ENCODE results near the gene PDE4A. TPM values are rescaled to one million over a fixed set of nuclear protein-coding genes. Genes with fewer than 3 reads are reported as not detected.

PDE4A gene
- total and polyA plus RNA-seq, 7 donors, result 4.1 to 29.0 (median 14.4) TPM

DNA sequence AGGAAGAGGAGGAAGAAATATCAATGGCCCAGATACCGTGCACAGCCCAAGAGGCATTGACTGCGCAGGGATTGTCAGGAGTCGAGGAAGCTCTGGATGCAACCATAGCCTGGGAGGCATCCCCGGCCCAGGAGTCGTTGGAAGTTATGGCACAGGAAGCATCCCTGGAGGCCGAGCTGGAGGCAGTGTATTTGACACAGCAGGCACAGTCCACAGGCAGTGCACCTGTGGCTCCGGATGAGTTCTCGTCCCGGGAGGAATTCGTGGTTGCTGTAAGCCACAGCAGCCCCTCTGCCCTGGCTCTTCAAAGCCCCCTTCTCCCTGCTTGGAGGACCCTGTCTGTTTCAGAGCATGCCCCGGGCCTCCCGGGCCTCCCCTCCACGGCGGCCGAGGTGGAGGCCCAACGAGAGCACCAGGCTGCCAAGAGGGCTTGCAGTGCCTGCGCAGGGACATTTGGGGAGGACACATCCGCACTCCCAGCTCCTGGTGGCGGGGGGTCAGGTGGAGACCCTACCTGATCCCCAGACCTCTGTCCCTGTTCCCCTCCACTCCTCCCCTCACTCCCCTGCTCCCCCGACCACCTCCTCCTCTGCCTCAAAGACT, 46.9 kb downstream of the PDE4A start:
- Histone ChIP-seq H3K4me1 (no peaks in the 10 kb centered on the region), H3K27me3 (ENCODE audit: insufficient read depth in 3 of 3, low read length in 2 of 3) (no peaks in the 10 kb centered on the region), H3K9me3 (no peaks in the 10 kb centered on the region), H3K4me3 (no peak overlapping the region), H3K36me3 (ENCODE audit: insufficient read depth in 1 of 2, low read depth in 1 of 2) (peaks cover 0 to 54% of the 10 kb centered on the region in 2 donors), H3K27ac (no peak overlapping the region)
- intact Hi-C loops (cut with DNase I), result no loop called here
- TF ChIP-seq CTCF (IDR thresholded peaks at IDR 0.05), result no peak
- DNase-seq, result no peak
- 79 to 82% (median 81%) methylated on average over 19 to 20 of the region's 20 CpGs for WGBS, 3 donors
- no peak for ATAC-seq

DNA sequence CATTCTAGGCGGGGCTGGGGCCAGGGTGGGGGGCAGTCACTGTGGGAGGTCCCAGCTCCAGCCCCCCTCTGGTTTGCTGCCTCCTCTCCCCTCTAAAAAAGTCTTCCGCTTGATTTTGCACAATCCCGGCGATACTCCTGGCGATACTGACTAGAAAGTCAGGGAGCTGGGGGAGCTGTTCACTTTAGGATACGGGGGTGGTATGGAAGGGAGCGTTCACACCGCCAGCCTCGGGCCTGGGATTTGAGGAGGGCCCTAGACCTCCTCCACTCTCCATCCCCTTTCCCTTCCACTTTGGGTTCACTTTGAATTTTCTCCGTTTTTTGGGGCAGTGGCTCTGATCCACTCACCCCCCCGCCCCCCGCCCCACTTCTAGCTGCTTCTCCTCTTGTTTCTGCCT, 47.8 kb downstream of the PDE4A start:
- no peak overlapping the region for H3K27ac ChIP-seq
- no peaks in the 10 kb centered on the region for H3K27me3 ChIP-seq (ENCODE audit: insufficient read depth in 3 of 3, low read length in 2 of 3)
- ATAC-seq, result no peak
- no peaks in the 10 kb centered on the region for H3K9me3 ChIP-seq
- DNase-seq, result no peak
- intact Hi-C loops (cut with DNase I), result no loop called here
- H3K4me1 ChIP-seq, result no peaks in the 10 kb centered on the region
- WGBS, 3 donors, result 79 to 85% (median 82%) methylated on average over 12 of the region's 12 CpGs
- H3K36me3 ChIP-seq (ENCODE audit: insufficient read depth in 1 of 2, low read depth in 1 of 2), result peaks cover 0 to 46% of the 10 kb centered on the region in 2 donors
- no peak overlapping the region for H3K4me3 ChIP-seq
- TF ChIP-seq CTCF (IDR thresholded peaks at IDR 0.05), result no peak

- Histone ChIP-seq H3K36me3 (ENCODE audit: insufficient read depth in 1 of 2, low read depth in 1 of 2) (peaks cover 0 to 12% of the 10 kb centered on the region in 2 donors), H3K27me3 (ENCODE audit: insufficient read depth in 3 of 3, low read length in 2 of 3) (no peaks in the 10 kb centered on the region), H3K9me3 (no peaks in the 10 kb centered on the region), H3K4me1 (no peaks in the 10 kb centered on the region), H3K27ac (no peak overlapping the region), H3K4me3 (no peak overlapping the region)
- no peak for DNase-seq
- WGBS, 3 donors, result 36 to 55% (median 42%) methylated on average over 5 to 6 of the region's 6 CpGs
- peak; percentile 23 for TF ChIP-seq CTCF (IDR thresholded peaks at IDR 0.05)
- peak in 1 of 4 donors; percentile 49 for ATAC-seq
- intact Hi-C loops (cut with DNase I), result no loop called here
Observed at GRCh38 chr19:10471909-10472308, 51.6 kb downstream of the PDE4A start.

GRCh38 chr19:10473192-10473591, 52.9 kb downstream of the PDE4A start:
- intact Hi-C loops (cut with DNase I), result no loop called here
- H3K27me3 ChIP-seq (ENCODE audit: insufficient read depth in 3 of 3, low read length in 2 of 3), result no peaks in the 10 kb centered on the region
- WGBS, 3 donors, result 68 to 75% (median 70%) methylated on average over 5 of the region's 5 CpGs
- no peaks in the 10 kb centered on the region for H3K4me1 ChIP-seq
- DNase-seq (no peak), ATAC-seq (no peak)
- no peak for TF ChIP-seq CTCF (IDR thresholded peaks at IDR 0.05)
- no peak overlapping the region for H3K27ac ChIP-seq
- H3K36me3 ChIP-seq (ENCODE audit: insufficient read depth in 1 of 2, low read depth in 1 of 2), result no peaks in the 10 kb centered on the region
- H3K9me3 ChIP-seq, result no peaks in the 10 kb centered on the region
- no peak overlapping the region for H3K4me3 ChIP-seq

- ATAC-seq (no peak), DNase-seq (no peak)
- 68 to 77% (median 73%) methylated on average over 6 of the region's 6 CpGs for WGBS, 3 donors
- H3K4me1 ChIP-seq, result no peaks in the 10 kb centered on the region
- no peaks in the 10 kb centered on the region for H3K27me3 ChIP-seq (ENCODE audit: insufficient read depth in 3 of 3, low read length in 2 of 3)
- H3K4me3 ChIP-seq, result no peak overlapping the region
- no peak for TF ChIP-seq CTCF (IDR thresholded peaks at IDR 0.05)
- intact Hi-C loops (cut with DNase I), result loop anchor here in 1 of 2 donors (5.0 kb wide), 1 partner anchor 73 kb away; the partner anchor contains the start of gene CDC37
- H3K36me3 ChIP-seq (ENCODE audit: insufficient read depth in 1 of 2, low read depth in 1 of 2), result no peaks in the 10 kb centered on the region
- H3K9me3 ChIP-seq, result no peaks in the 10 kb centered on the region
- H3K27ac ChIP-seq, result no peak overlapping the region
Observed at GRCh38 chr19:10474962-10475451, 54.7 kb downstream of the PDE4A start.

Measured in psoas muscle (tissue), 8 donors.